Epithelial cell of proximal tubule (primary cell): ENCODE measurements around the gene NSMF. TPM values are rescaled to one million over a fixed set of nuclear protein-coding genes. Genes with fewer than 3 reads are reported as not detected.

Experiments
- DNase-seq: peaks from one replicate; pipeline ENCODE4 v3.0.0-alpha.2; 2011; ENCODE audit warnings: low read depth
- H3K4me3 ChIP-seq: 2 replicates; pipeline ENCODE4 v1.5.1; 2011; ENCODE audit warnings: low read depth, mild to moderate bottlenecking, low read length
- total RNA-seq: library from RNA; depleted of rRNA; stranded (reverse); fragments of >200 nt; gene quantifications from 2 replicates; pipeline ENCODE4 v1.2.3, GENCODE V29; 2015
- TF ChIP-seq, protein P1 (sequence below): conservative IDR thresholded peaks from 2 replicates; pipeline ENCODE4 v1.5.1; 2012; ENCODE audit warnings: low read depth, mild to moderate bottlenecking, low read length

Gene NSMF
- total RNA-seq, 1 donor from 2014 or later = 62.7 TPM

DNA sequence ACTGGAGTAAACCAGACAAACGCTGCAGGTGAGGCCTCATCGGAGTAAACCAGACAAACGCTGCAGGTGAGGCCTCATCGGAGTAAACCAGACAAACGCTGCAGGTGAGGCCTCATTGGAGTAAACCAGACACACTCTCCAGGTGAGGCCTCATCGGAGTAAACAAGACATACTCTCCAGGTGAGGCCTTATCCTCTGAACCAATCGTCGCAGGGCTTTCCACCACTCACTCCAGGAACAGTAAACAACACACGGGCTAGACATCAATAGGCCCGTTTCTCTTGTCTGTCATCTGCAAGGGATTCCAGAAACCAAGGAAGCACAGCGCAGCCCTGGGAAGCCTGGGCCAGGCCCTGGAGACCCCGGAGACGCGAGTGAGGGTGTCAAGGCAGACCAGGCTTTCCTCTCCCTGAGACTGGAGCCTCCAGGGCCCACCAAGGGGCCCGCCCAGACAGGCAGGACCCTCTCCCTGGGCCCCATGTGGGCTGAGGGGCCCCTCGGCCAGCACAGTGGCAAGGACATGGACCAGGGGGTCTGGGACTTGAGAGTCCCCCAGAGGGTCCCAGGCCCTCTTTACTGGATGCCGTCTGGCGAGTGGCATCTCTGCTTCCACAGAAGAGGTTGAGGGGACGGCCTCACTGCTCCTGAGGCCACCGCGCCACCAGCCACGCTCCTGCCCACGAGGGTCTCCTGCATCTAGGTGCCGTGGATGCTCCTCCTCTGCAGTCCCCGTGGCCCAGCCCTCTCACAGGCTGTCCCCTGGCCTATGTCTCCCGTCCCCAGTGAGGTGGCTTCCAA is 26.4 kb upstream of the NSMF start:
- TF ChIP-seq, protein P1, sequence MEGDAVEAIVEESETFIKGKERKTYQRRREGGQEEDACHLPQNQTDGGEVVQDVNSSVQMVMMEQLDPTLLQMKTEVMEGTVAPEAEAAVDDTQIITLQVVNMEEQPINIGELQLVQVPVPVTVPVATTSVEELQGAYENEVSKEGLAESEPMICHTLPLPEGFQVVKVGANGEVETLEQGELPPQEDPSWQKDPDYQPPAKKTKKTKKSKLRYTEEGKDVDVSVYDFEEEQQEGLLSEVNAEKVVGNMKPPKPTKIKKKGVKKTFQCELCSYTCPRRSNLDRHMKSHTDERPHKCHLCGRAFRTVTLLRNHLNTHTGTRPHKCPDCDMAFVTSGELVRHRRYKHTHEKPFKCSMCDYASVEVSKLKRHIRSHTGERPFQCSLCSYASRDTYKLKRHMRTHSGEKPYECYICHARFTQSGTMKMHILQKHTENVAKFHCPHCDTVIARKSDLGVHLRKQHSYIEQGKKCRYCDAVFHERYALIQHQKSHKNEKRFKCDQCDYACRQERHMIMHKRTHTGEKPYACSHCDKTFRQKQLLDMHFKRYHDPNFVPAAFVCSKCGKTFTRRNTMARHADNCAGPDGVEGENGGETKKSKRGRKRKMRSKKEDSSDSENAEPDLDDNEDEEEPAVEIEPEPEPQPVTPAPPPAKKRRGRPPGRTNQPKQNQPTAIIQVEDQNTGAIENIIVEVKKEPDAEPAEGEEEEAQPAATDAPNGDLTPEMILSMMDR = no peak
- no peak for DNase-seq
- H3K4me3 ChIP-seq = no peak overlapping the region

DNA sequence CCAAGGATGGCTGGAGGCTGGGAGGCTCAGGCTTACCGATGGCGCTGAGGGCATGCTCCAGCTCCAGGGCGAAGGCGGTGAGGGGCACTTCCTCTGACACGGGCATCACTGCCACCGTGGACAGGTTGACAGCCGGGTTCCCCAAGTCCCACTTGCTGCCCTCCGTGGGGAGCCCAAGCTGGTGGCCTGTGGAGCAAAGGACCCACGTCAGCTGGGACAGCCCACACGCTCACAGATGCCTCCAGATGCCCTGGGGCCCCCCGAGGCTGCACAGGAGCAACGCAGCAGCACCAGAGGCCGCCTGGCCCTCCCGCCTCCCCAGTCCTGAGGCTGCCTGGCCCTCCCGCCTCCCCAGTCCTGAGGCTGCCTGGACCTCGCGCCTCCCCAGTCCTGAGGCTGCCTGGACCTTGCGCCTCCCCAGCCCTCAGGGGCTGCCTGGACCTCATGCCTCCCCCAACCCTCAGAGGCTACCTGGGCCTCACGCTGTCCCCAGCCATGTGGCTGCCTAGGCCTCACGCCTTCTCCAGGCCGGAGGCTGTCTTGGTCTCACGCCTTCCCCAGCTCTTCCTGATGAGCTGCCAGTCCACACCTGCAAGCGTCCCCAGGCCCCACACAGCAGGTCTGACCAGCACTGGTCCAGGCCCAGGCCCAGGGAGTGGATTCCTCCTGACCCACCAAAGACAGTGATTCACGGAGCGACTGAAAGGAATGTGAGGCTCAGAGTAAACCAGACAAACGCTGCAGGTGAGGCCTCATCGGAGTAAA is 25.6 kb upstream of the NSMF start:
- TF ChIP-seq, protein P1 = no peak
- no peak for DNase-seq
- no peak overlapping the region for H3K4me3 ChIP-seq

DNA sequence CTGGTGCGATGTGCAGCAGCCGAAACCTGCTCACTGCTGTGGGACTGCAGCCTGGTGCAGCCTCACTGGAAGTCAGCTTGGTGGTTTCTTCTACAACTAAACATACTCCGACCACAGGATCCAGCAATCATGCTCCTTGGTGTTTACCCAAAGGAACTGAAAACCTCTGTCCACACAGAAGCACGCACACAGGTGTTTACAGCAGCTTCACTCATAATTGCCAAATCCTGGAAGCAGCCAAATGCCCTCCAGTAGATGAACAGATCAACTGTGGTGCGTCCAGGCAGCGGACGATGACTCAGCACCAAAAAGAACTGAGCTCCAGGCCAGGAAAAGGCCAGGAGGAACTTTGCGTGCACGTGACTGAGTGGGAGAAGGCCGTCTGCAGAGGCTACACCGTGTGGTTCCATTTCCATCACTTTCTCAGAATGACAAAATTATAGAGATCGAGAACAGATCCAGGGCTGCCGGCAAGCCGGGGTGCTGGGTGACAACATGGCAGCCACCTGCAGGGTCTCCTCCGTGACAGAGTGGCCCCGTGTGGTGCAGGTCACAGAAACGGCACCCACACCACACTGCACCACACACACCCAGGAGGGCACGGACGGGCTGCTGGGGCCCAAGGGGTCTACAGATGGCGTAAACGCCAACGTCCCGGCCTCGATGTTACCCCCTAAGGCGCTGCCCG is 23.1 kb upstream of the NSMF start:
- TF ChIP-seq, protein P1 = no peak
- no peak overlapping the region for H3K4me3 ChIP-seq
- DNase-seq = no peak

DNA sequence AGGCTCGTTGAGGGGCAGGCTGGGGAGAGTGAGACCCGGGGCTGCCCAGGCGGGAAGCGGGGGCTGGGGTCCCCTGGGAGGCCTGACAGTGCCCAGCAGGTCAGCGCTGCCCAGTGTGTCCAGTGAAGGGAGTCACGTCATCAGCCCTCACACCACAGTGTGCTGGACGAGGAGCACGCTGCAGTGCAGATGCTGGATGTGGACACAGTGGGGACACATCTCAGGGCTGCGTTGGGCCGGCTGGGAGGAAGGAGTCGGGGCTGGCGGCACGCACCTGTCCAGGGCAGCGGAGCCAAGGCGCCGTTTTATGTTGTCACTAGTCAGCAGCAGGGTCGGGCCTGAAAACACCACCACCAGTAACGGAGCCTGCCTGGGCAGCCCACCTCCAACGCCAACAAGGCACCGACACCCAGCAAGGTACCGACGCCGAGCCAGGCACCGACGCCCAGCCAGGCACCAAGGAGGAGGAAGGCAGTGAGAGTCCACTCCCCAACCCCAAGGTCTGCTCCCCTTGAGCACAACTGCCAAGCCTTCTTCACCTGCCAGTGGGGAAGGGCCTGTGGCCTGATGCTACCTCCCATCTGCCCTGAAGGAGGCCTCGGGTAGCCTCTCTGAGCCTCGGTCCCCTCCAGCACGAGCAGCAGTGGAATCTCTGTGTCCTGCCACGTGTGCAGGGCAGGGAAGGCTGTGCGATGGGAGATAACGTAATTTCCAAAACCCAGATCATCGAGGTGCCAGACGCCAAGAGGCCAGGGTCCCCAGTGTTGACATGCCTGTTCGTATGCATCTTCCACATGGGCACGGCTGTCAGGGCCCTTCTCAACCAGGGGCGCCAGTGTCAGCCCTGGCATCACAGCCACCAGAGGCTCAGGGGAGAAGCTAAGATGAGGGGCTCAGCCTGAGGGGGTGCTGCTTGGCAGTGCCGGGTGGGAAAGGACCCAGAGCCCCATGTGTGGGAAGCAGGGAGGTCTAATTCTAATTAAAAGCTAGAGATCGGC is 21.9 kb upstream of the NSMF start:
- DNase-seq = no peak
- H3K4me3 ChIP-seq = no peak overlapping the region
- TF ChIP-seq, protein P1 = no peak

DNA sequence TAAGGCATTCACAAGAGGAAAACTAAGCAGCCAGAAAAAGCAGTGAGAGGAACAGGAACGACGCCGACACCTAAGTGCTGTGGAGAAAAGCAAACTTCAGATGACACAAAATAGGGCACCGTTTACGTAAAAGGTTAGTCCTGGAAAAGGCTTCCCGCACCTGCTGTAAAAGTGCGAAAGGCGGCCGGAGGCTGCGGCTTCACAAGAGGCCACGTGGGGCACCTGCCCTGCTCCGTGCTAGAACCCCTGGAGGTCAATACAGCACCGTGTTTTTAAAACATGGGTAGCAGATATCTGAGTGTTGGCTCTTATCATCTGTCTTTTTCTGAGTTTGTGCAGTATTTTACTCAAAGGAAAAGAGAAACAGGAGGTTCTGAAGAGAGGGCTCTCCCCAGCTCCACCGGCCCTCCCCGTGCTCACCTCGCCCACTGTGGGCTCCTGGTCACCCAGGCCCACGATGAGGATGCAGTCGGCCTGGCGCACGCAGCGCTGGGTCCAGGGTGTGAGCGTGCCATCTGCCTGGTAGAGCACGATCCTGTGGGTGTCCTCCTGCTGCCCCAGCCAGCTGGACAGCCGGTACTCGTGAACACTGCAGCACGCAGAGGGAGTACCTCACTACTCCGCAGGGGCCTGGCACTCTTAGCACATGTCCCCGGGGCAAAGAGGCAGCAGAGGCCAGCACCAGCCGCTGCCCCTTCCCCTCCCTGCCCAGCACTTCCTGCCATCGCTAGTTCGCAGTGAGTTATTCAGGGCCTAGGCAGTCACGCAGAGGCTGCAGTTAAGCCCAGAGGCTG is 21.0 kb upstream of the NSMF start:
- H3K4me3 ChIP-seq = no peak overlapping the region
- no peak for DNase-seq
- TF ChIP-seq, protein P1 = no peak
